PFSK-1 (cell line): ENCODE data around the gene FBXO24.

Experiments used
- POLR2AphosphoS5 ChIP-seq: IDR thresholded peaks from 2 replicates; pipeline ENCODE4 v1.6.1; 2012; ENCODE audit warnings: low read depth, mild to moderate bottlenecking, control low read depth, low read length, moderate library complexity
- TAF1 ChIP-seq: IDR thresholded peaks from 2 replicates; pipeline ENCODE4 v1.6.1; 2012; ENCODE audit warnings: low read length, control low read depth, borderline replicate concordance; ENCODE audit not compliant: insufficient read depth
- TF ChIP-seq, protein P1 (sequence below), 2 experiments: IDR thresholded peaks; 2 replicates each; pipeline versions ENCODE4 v1.6.1 to v1.8.0; 2011 to 2012; ENCODE audit warnings: low read depth in 2 of 2, low read length in 2 of 2, control low read depth in 1 of 2, inconsistent platforms in 1 of 2, mild to moderate bottlenecking in 1 of 2, moderate library complexity in 1 of 2; ENCODE audit not compliant: insufficient read depth in 1 of 2

DNA sequence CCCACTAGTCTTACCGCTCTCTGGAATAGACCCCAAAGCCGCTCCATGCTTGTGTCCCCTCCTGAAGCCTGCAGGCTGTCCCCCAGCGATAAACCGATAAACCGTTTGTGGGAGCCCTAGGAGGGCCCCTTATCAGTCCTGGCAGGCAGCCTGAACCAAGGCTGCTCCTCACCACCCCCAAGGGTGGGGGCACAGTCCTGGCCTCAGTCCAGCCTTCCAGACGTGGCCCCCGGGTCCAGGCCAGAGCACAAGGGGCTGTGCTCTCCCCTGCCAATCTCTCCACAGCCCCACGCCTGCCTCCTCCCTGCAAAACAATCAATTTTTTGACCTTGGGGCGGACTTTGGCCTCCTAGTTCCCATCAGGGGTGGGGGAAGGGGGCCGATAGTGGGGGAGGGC is 55.3 kb downstream of the FBXO24 start, which contains the start of gene TFR2:
- TF ChIP-seq, protein P1, sequence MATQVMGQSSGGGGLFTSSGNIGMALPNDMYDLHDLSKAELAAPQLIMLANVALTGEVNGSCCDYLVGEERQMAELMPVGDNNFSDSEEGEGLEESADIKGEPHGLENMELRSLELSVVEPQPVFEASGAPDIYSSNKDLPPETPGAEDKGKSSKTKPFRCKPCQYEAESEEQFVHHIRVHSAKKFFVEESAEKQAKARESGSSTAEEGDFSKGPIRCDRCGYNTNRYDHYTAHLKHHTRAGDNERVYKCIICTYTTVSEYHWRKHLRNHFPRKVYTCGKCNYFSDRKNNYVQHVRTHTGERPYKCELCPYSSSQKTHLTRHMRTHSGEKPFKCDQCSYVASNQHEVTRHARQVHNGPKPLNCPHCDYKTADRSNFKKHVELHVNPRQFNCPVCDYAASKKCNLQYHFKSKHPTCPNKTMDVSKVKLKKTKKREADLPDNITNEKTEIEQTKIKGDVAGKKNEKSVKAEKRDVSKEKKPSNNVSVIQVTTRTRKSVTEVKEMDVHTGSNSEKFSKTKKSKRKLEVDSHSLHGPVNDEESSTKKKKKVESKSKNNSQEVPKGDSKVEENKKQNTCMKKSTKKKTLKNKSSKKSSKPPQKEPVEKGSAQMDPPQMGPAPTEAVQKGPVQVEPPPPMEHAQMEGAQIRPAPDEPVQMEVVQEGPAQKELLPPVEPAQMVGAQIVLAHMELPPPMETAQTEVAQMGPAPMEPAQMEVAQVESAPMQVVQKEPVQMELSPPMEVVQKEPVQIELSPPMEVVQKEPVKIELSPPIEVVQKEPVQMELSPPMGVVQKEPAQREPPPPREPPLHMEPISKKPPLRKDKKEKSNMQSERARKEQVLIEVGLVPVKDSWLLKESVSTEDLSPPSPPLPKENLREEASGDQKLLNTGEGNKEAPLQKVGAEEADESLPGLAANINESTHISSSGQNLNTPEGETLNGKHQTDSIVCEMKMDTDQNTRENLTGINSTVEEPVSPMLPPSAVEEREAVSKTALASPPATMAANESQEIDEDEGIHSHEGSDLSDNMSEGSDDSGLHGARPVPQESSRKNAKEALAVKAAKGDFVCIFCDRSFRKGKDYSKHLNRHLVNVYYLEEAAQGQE (IDR thresholded peaks at IDR 0.05; ENCODE audit: insufficient read depth in 1 of 2, low read depth in 2 of 2, low read length in 2 of 2): no peak
- TF ChIP-seq POLR2AphosphoS5: no peak
- no peak for TF ChIP-seq TAF1
